IMR-90 (cell line): ENCODE data around the gene RASIP1. TPM values are rescaled to one million over a fixed set of nuclear protein-coding genes. Genes with fewer than 3 reads are reported as not detected.
"Not testable (repeated sequence)": the region's sequence is repeated elsewhere in the genome, so short reads cannot be mapped to it uniquely, and the experiment has no call there.

ENCODE experiments used
- ATAC-seq: fragments of 200-7000 bp; cut with Tn5 transposase; 2 replicates; pipeline ENCODE4 v1.9.1; 2020; ENCODE audit warnings: low read depth, mild to moderate bottlenecking, moderate library complexity
- BruUV-seq: library from RNA; stranded (reverse); fragments of 400-500 nt; replicated peaks from 2 replicates; lab custom pipeline; 2021; lab: Mats Ljungman, UMichigan
- CTCF ChIA-PET: fragments of 300-600 bp; formaldehyde crosslinking; extraction: SDS; loops from one replicate; lab custom pipeline; 2021; ENCODE audit warnings: antibody characterized with exemption; lab: Yijun Ruan, JAX
- POLR2A ChIA-PET: fragments of 300-600 bp; sonication (Branson Sonifier 250); formaldehyde crosslinking; loops from one replicate; lab custom pipeline; 2022; ENCODE audit warnings: antibody characterized with exemption; ENCODE audit not compliant: unreplicated experiment; lab: Charles Lee
- DNase-seq: peaks from one replicate; pipeline ENCODE4 v3.0.0; 2013
- H2AFZ ChIP-seq: replicated peaks from 2 replicates; pipeline ENCODE3; 2013; ENCODE audit warnings: low read length, mild to moderate bottlenecking; ENCODE audit not compliant: poor library complexity
- H2AK5ac ChIP-seq: 2 replicates; pipeline ENCODE4 v1.6.1; 2013; ENCODE audit warnings: low read depth, low read length, inconsistent platforms
- H2AK9ac ChIP-seq: replicated peaks from 2 replicates; pipeline ENCODE3; 2013; ENCODE audit warnings: mild to moderate bottlenecking, low read depth, low read length, moderate library complexity; ENCODE audit not compliant: poor library complexity
- H2BK120ac ChIP-seq: 2 replicates; pipeline ENCODE4 v1.6.1; 2013; ENCODE audit warnings: low read depth, low read length, inconsistent platforms
- H2BK15ac ChIP-seq: 3 replicates; pipeline ENCODE4 v1.6.1; 2013; ENCODE audit warnings: low read depth, low read length, inconsistent platforms
- H2BK20ac ChIP-seq: 2 replicates; pipeline ENCODE4 v1.6.1; 2013; ENCODE audit warnings: low read depth, mild to moderate bottlenecking, inconsistent platforms, low read length, moderate library complexity
- H2BK5ac ChIP-seq: 2 replicates; pipeline ENCODE4 v1.6.1; 2013; ENCODE audit warnings: mild to moderate bottlenecking, low read depth, low read length, inconsistent platforms; ENCODE audit not compliant: poor library complexity, severe bottlenecking
- H3K14ac ChIP-seq: replicated peaks from 2 replicates; pipeline ENCODE4 v1.6.1; 2013; ENCODE audit warnings: low read depth, low read length, inconsistent platforms
- H3K18ac ChIP-seq: 2 replicates; pipeline ENCODE4 v1.6.1; 2013; ENCODE audit warnings: low read depth, low read length, control low read depth
- H3K23ac ChIP-seq: 2 replicates; pipeline ENCODE4 v1.6.1; 2013; ENCODE audit warnings: low read depth, low read length, inconsistent platforms
- H3K27ac ChIP-seq: 2 replicates; pipeline ENCODE4 v1.5.1; 2013; ENCODE audit warnings: mild to moderate bottlenecking, control low read depth, low read length; ENCODE audit not compliant: insufficient read depth
- H3K27me3 ChIP-seq: 2 replicates; pipeline ENCODE4 v1.6.1; 2013; ENCODE audit warnings: low read length; ENCODE audit not compliant: control insufficient read depth, insufficient read depth
- H3K36me3 ChIP-seq: 2 replicates; pipeline ENCODE4 v1.6.1; 2013; ENCODE audit warnings: low read length, mixed read lengths; ENCODE audit not compliant: control insufficient read depth, insufficient read depth
- H3K4ac ChIP-seq: 2 replicates; pipeline ENCODE4 v1.6.1; 2013; ENCODE audit warnings: low read depth, low read length, inconsistent platforms
- H3K4me1 ChIP-seq: 2 replicates; pipeline ENCODE4 v1.6.1; 2013; ENCODE audit warnings: low read length, mixed read lengths; ENCODE audit not compliant: control insufficient read depth, insufficient read depth
- H3K4me2 ChIP-seq: 2 replicates; pipeline ENCODE4 v1.6.1; 2013; ENCODE audit warnings: low read depth, mild to moderate bottlenecking, control low read depth, low read length, moderate library complexity
- H3K4me3 ChIP-seq: 2 replicates; pipeline ENCODE4 v1.5.1; 2013; ENCODE audit warnings: low read depth, mild to moderate bottlenecking, control low read depth, low read length, moderate library complexity; ENCODE audit not compliant: insufficient read depth
- H3K56ac ChIP-seq: 2 replicates; pipeline ENCODE4 v1.6.1; 2013; ENCODE audit warnings: low read length, inconsistent platforms; ENCODE audit not compliant: insufficient read depth; ENCODE audit errors: extremely low read depth
- H3K79me1 ChIP-seq, 2 experiments: 2 replicates each; pipeline ENCODE4 v1.6.1; 2013; ENCODE audit warnings: low read length in 2 of 2, inconsistent platforms in 1 of 2, low read depth in 1 of 2
- H3K9ac ChIP-seq: 2 replicates; pipeline ENCODE4 v1.6.1; 2013; ENCODE audit warnings: low read depth, low read length, control low read depth
- H3K9me1 ChIP-seq: 2 replicates; pipeline ENCODE4 v1.6.1; 2013; ENCODE audit warnings: low read length, inconsistent platforms; ENCODE audit not compliant: insufficient read depth
- H3K9me3 ChIP-seq: 2 replicates; pipeline ENCODE4 v1.6.1; 2013; ENCODE audit warnings: low read length; ENCODE audit not compliant: control insufficient read depth, insufficient read depth
- H4K20me1 ChIP-seq: 2 replicates; pipeline ENCODE4 v1.6.1; 2013; ENCODE audit warnings: low read length, inconsistent platforms; ENCODE audit not compliant: insufficient read depth
- H4K5ac ChIP-seq: 2 replicates; pipeline ENCODE4 v1.6.1; 2013; ENCODE audit warnings: mild to moderate bottlenecking, low read depth, low read length, control low read depth
- H4K8ac ChIP-seq, 2 experiments: 2 replicates each; pipeline ENCODE4 v1.6.1; 2013; ENCODE audit warnings: low read depth in 2 of 2, low read length in 2 of 2, control low read depth in 1 of 2, inconsistent platforms in 1 of 2
- H4K91ac ChIP-seq: 2 replicates; pipeline ENCODE4 v1.6.1; 2013; ENCODE audit warnings: low read depth, low read length, inconsistent platforms; ENCODE audit not compliant: insufficient read depth
- BHLHE40 ChIP-seq: fragments of 150-350 bp; IDR thresholded peaks from 2 replicates; pipeline ENCODE4 v1.6.1; 2016; ENCODE audit warnings: mild to moderate bottlenecking, low read depth, low read length
- CEBPB ChIP-seq: IDR thresholded peaks from 2 replicates; pipeline ENCODE4 v1.6.1; 2012; ENCODE audit warnings: low read depth, low read length, improper control_type of control experiment
- CHD1 ChIP-seq: IDR thresholded peaks from 2 replicates; pipeline ENCODE4 v1.6.1; 2012; ENCODE audit warnings: low read depth, low read length, improper control_type of control experiment
- FOS ChIP-seq: fragments of 150-350 bp; IDR thresholded peaks from 2 replicates; pipeline ENCODE4 v1.6.1; 2016; ENCODE audit warnings: low read depth, low read length
- POLR2A ChIP-seq: IDR thresholded peaks from 2 replicates; pipeline ENCODE4 v1.6.1; 2012; ENCODE audit warnings: mild to moderate bottlenecking, low read depth, low read length
- RAD21 ChIP-seq: IDR thresholded peaks from 2 replicates; pipeline ENCODE4 v1.6.1; 2012; ENCODE audit warnings: low read length, improper control_type of control experiment
- USF2 ChIP-seq: fragments of 150-350 bp; IDR thresholded peaks from 2 replicates; pipeline ENCODE4 v1.6.1; 2017; ENCODE audit warnings: mild to moderate bottlenecking, antibody characterized with exemption, low read length, low read depth
- WGBS, 2 experiments: methylation state at CpG; one replicate each; pipeline versions ENCODE4 v1.1.5 to v1.1.7; 2013; ENCODE audit warnings: missing lambda C conversion rate in 2 of 2; ENCODE audit not compliant: insufficient read length in 1 of 2; ENCODE audit errors: extremely low coverage in 2 of 2; 5-methylcytosine and 5-hydroxymethylcytosine counted together
- dilution Hi-C: fragments of 300-500 bp; cut with HindIII; formaldehyde crosslinking; loops from one replicate; pipeline ENCODE4 v1.14.3; 2018; ENCODE audit warnings: low sequenced_read_pairs; ENCODE audit not compliant: unreplicated experiment
- in situ Hi-C: fragments of 300-500 bp; cut with MboI; formaldehyde crosslinking; loops from 3 replicates; pipeline ENCODE4 v1.14.3; 2019; ENCODE audit warnings: low sequenced_read_pairs, inconsistent platforms, mixed read lengths
- intact Hi-C: fragments of 100-400 bp; cut with micrococcal nuclease; formaldehyde crosslinking; loops from 2 replicates; pipeline ENCODE4 v1.10.0; 2022
- polyA plus RNA-seq, 3 experiments: library from polyadenylated mRNA; depleted of rRNA; stranded (reverse); fragments of >200 nt; gene quantifications; 2 replicates each; pipeline ENCODE4 v1.2.3, GENCODE V29; 2012; ENCODE audit warnings: low replicate concordance in 1 of 3
- total RNA-seq: library from RNA; depleted of rRNA; stranded (reverse); fragments of >200 nt; gene quantifications from 2 replicates; pipeline ENCODE4 v1.2.3, GENCODE V29; 2012

RASIP1 gene
- total and polyA plus RNA-seq, 2 of the 4 experiments (the other 2 are of a cell fraction): 0.18 to 0.51 TPM

- no peak for TF ChIP-seq USF2
- no peak for TF ChIP-seq BHLHE40
- TF ChIP-seq FOS: no peak
- TF ChIP-seq CHD1: no peak
- no peak for TF ChIP-seq CEBPB
- no peak for TF ChIP-seq POLR2A
- TF ChIP-seq RAD21: no peak
- CTCF ChIA-PET: no interaction called here
- no peak for ATAC-seq
- H3K9me1 ChIP-seq: no peaks in the 10 kb centered on the region
- no peak overlapping the region for H3K4ac ChIP-seq
- no peaks in the 10 kb centered on the region for H3K36me3 ChIP-seq
- H2BK15ac ChIP-seq: no peak overlapping the region
- H3K4me2 ChIP-seq: no peak overlapping the region
- no peaks in the 10 kb centered on the region for H4K20me1 ChIP-seq
- peaks cover 8% of the 10 kb centered on the region for H3K27me3 ChIP-seq
- H3K9me3 ChIP-seq: no peaks in the 10 kb centered on the region
- no peak overlapping the region for H2AK9ac ChIP-seq
- no peak overlapping the region for H3K56ac ChIP-seq
- BruUV-seq: no TSS peak
- no peak overlapping the region for H2BK5ac ChIP-seq
- no peak overlapping the region for H2AK5ac ChIP-seq
- H3K4me1 ChIP-seq: no peaks in the 10 kb centered on the region
- no peak overlapping the region for H2BK20ac ChIP-seq
- H3K27ac ChIP-seq: no peak overlapping the region
- DNase-seq: no peak
- POLR2A ChIA-PET: no interaction called here
- H3K79me1 ChIP-seq: no peaks in the 10 kb centered on the region
- H2AFZ ChIP-seq: no peak overlapping the region
- no peak overlapping the region for H4K91ac ChIP-seq
- H3K23ac ChIP-seq: no peak overlapping the region
- dilution Hi-C loops (no loop called here), in situ Hi-C loops (no loop called here), intact Hi-C loops (no loop called here)
- H3K14ac ChIP-seq: no peak overlapping the region
- H4K8ac ChIP-seq: no peak overlapping the region
- H3K18ac ChIP-seq: no peak overlapping the region
- H4K5ac ChIP-seq: no peak overlapping the region
- H2BK120ac ChIP-seq: no peak overlapping the region
- H3K9ac ChIP-seq: no peak overlapping the region
- 58% methylated on average over 2 of the region's 3 CpGs; no CpG with 5 or more reads in 1 of the 2 experiments for WGBS, 2 experiments
- H3K4me3 ChIP-seq: no peak overlapping the region
Observed at GRCh38 chr19:48687776-48688175, 52.6 kb downstream of the RASIP1 start.

- H4K8ac ChIP-seq, H3K27me3 ChIP-seq, CTCF ChIA-PET, H3K4me2 ChIP-seq, H3K79me1 ChIP-seq, H4K5ac ChIP-seq, H2BK5ac ChIP-seq, H2AFZ ChIP-seq, POLR2A ChIA-PET, H3K18ac ChIP-seq, H3K4me3 ChIP-seq, BruUV-seq, in situ Hi-C loops, H2AK9ac ChIP-seq, H2AK5ac ChIP-seq, H3K27ac ChIP-seq, H3K23ac ChIP-seq, DNase-seq, intact Hi-C loops, ATAC-seq, H2BK120ac ChIP-seq, H3K9ac ChIP-seq, H3K14ac ChIP-seq, H3K9me3 ChIP-seq, H3K9me1 ChIP-seq, H4K91ac ChIP-seq, H3K4me1 ChIP-seq, H2BK15ac ChIP-seq, H2BK20ac ChIP-seq, H3K56ac ChIP-seq, dilution Hi-C loops, H4K20me1 ChIP-seq, H3K4ac ChIP-seq, H3K36me3 ChIP-seq: not testable (repeated sequence)
- WGBS, 2 experiments: 100% methylated on average over 1 of the region's 7 CpGs; no CpG with 5 or more reads in 1 of the 2 experiments
Observed at GRCh38 chr19:48686637-48687036, 53.8 kb downstream of the RASIP1 start.
